ENCODE measurements around the gene SIRT6. TPM values are rescaled to one million over a fixed set of nuclear protein-coding genes. Genes with fewer than 3 reads are reported as not detected.
A peak's percentile ranks its signal among the peaks of the same experiment; 100 is the strongest.

The SIRT6 gene
- total RNA-seq, 1 experiment from 2014 or later = 23.0 TPM

DNA sequence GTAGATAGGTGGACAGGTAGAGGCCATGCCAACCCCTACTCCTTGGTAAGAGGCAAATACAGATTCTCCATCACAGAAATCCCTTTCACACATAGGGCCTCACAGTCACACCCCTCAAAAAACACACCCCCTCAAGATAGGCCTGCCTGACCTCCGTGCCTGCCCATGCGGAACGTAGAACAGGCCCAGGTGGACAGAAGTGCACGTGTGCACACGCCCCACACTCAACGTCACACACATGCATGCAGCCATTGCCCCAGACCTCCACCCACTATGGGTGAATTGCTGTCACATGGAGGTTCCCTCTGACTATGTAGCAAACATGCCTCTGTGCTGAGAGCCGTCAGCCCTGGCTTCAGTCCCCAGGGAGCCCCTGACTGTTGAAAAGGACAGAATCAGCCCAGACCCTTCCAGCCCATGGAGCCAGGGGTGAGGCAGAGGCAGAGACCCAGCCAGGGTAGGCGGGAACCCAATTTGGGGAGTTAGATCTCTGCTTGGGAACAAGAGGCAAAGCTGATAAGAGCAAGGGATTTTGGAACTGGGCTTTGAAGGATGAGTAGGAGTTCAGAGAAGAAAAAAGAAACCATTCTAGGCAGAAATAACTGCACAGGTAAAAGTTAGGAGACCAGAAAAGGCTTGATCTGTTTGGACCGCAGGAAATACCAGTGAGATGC is 3.2 kb upstream of the SIRT6 start:
- Histone ChIP-seq H3K4me1 (ENCODE audit: low read length) (peaks cover 17% of the 10 kb centered on the region), H3K9ac (ENCODE audit: low read length) (0 out of 2 replicates have a peak overlapping the region, but pooled peaks have one; percentile 24), H2AFZ (ENCODE audit: low read length) (no peak overlapping the region), H3K27ac (ENCODE audit: low read length) (no peak overlapping the region), H3K79me2 (ENCODE audit: low read length) (peaks cover 16% of the 10 kb centered on the region), H3K4me3 (ENCODE audit: low read length) (no peak overlapping the region), H3K36me3 (ENCODE audit: insufficient read depth, low read length) (no peaks in the 10 kb centered on the region), H3K9me2 (replicated peaks; ENCODE audit: insufficient read depth, low read length) (no peaks in the 10 kb centered on the region), H3K9me3 (ENCODE audit: low read length) (no peaks in the 10 kb centered on the region), H3K4me2 (ENCODE audit: low read depth, low read length, poor library complexity, severe bottlenecking) (no peak overlapping the region), H4K20me1 (ENCODE audit: insufficient read depth, low read depth, low read length) (no peaks in the 10 kb centered on the region), H3K27me3 (ENCODE audit: low read length) (no peaks in the 10 kb centered on the region)
- DNase-seq = peak; percentile 45

DNA sequence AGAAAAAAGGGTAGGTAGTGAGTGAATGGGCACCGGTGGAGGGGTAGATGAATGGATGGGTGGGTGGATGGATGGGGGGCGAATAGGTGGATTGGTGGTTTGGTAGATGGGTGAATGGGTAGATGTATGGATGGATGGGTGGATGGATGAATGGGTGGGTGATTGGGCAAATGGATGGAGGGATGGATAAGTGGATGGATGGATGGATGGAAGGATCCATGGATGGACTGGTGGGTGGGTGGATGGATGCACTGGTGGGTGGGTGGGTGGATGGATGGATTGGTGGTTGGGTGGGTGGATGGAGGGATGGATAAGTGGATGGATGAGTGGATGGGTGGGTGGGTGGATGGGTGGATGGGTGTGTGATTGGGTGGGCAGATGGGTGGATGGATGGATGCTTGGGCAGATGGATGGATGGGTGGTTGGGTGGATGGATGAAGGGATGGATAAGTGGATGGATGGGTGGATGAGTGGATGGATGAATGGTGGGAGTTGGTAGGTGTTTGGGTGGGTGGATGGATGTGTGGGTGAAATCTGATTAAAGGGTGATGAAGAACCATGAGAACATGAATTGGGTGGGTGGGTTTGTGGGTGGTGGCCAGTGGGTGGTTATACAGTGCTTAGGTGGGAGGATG is 2.5 kb upstream of the SIRT6 start:
- Histone ChIP-seq H4K20me1 (ENCODE audit: insufficient read depth, low read depth, low read length) (no peaks in the 10 kb centered on the region), H3K27me3 (ENCODE audit: low read length) (no peaks in the 10 kb centered on the region), H3K79me2 (ENCODE audit: low read length) (peaks cover 16% of the 10 kb centered on the region), H3K4me2 (ENCODE audit: low read depth, low read length, poor library complexity, severe bottlenecking) (no peak overlapping the region), H3K36me3 (ENCODE audit: insufficient read depth, low read length) (no peaks in the 10 kb centered on the region), H3K9ac (ENCODE audit: low read length) (no peak overlapping the region), H3K27ac (ENCODE audit: low read length) (no peak overlapping the region), H3K4me3 (ENCODE audit: low read length) (no peak overlapping the region), H3K9me2 (replicated peaks; ENCODE audit: insufficient read depth, low read length) (no peaks in the 10 kb centered on the region), H3K9me3 (ENCODE audit: low read length) (no peaks in the 10 kb centered on the region), H2AFZ (ENCODE audit: low read length) (no peak overlapping the region), H3K4me1 (ENCODE audit: low read length) (peaks cover 21% of the 10 kb centered on the region)
- DNase-seq = no peak

DNA sequence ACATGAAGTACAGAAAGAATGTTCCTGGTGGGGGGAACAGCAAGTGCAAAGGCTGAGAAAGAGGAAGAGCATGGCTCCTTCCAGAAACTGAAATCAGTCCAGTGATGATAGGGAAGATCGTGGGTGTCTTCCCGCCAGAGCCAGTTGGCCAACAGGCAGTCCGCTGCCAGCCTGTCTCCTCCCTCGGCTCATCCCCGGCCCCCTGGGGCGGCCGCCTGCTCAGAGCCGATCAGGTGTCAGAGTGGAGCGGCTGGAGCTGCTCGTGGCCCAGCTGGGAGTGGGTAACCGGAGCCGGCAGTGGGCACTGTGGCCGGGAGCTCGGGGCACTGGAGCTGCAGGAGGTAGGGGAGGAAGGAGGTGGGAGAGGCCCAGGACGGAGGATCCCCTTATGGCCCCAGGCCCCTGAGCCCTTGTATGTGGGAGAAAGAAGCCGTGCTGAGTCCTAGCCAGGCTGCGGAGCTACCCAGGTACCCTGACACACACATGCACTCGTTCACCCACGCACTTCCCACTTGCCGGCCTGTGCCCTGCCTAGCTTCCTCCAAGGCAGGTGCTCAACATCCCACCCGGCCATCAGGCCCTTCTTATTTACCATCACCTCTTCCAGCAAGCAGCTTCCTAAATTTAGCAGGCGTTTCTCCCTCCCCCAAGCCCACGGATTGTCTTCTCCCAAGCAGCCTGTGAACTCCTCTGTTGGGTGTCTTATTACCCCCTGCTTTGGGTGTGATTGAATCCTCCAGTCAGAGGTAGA is 1.8 kb upstream of the SIRT6 start:
- no peak overlapping the region for H2AFZ ChIP-seq (ENCODE audit: low read length)
- no peaks in the 10 kb centered on the region for H4K20me1 ChIP-seq (ENCODE audit: insufficient read depth, low read depth, low read length)
- peaks cover 21% of the 10 kb centered on the region for H3K4me1 ChIP-seq (ENCODE audit: low read length)
- H3K4me2 ChIP-seq (ENCODE audit: low read depth, low read length, poor library complexity, severe bottlenecking) = no peak overlapping the region
- H3K9me2 ChIP-seq (replicated peaks; ENCODE audit: insufficient read depth, low read length) = no peaks in the 10 kb centered on the region
- no peaks in the 10 kb centered on the region for H3K36me3 ChIP-seq (ENCODE audit: insufficient read depth, low read length)
- H3K27me3 ChIP-seq (ENCODE audit: low read length) = no peaks in the 10 kb centered on the region
- no peak overlapping the region for H3K27ac ChIP-seq (ENCODE audit: low read length)
- H3K4me3 ChIP-seq (ENCODE audit: low read length) = no peak overlapping the region
- no peak overlapping the region for H3K9ac ChIP-seq (ENCODE audit: low read length)
- peaks cover 16% of the 10 kb centered on the region for H3K79me2 ChIP-seq (ENCODE audit: low read length)
- DNase-seq = no peak
- H3K9me3 ChIP-seq (ENCODE audit: low read length) = no peaks in the 10 kb centered on the region

DNA sequence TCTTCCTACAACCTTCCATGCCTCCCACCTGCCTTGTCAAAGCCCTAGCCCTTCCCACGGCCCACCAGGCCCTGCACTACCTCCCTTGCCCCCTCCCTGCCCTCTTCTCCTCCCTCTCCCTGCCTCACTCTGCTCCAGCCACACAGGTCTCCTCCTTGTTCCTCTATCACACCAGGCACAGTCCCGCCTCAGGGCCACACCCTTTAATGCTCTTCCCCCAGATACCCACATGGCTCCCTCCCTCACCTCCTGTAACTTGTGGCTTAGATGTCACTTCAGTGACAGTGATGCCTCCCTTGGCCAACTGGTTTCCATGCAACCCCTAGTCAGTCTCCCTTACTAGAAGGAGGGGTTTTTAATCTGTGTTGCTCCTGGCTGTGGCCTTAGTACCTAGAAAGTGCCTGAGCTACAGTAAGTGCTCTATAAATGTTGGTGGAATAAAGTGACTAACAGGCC is 1.3 kb downstream of the SIRT6 start:
- peak overlapping the region; percentile 87 for H3K9ac ChIP-seq (ENCODE audit: low read length)
- H3K27me3 ChIP-seq (ENCODE audit: low read length) = no peaks in the 10 kb centered on the region
- no peak for DNase-seq
- H4K20me1 ChIP-seq (ENCODE audit: insufficient read depth, low read depth, low read length) = no peaks in the 10 kb centered on the region
- H3K79me2 ChIP-seq (ENCODE audit: low read length) = peaks cover 16% of the 10 kb centered on the region
- H3K4me2 ChIP-seq (ENCODE audit: low read depth, low read length, poor library complexity, severe bottlenecking) = peak overlapping the region; percentile 99
- H3K36me3 ChIP-seq (ENCODE audit: insufficient read depth, low read length) = no peaks in the 10 kb centered on the region
- peak overlapping the region; percentile 89 for H3K4me3 ChIP-seq (ENCODE audit: low read length)
- H3K4me1 ChIP-seq (ENCODE audit: low read length) = peaks cover 21% of the 10 kb centered on the region
- no peaks in the 10 kb centered on the region for H3K9me3 ChIP-seq (ENCODE audit: low read length)
- no peak overlapping the region for H2AFZ ChIP-seq (ENCODE audit: low read length)
- no peaks in the 10 kb centered on the region for H3K9me2 ChIP-seq (replicated peaks; ENCODE audit: insufficient read depth, low read length)
- peak overlapping the region; percentile 51; the same call in 1 of the 2 replicates for H3K27ac ChIP-seq (ENCODE audit: low read length)

DNA sequence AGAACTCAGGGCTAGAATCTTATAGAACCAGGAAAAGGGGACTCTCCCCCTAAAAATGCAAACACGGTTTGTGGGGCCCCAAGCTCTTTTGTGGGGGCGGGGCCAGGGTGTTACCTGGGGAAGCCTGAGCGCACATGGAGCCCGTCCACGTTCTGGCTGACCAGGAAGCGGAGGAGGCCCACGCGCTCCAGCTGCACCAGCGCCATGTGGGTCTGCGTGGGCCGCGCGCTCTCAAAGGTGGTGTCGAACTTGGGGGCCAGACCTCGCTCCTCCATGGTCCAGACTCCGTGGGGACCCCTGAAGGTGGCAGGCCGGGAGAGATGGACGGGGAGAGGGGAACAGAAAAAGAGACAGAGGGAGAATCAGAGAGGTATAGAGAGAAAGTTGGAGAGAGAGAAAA is 3.4 kb downstream of the SIRT6 start:
- no peak overlapping the region for H3K4me3 ChIP-seq (ENCODE audit: low read length)
- peaks cover 16% of the 10 kb centered on the region for H3K79me2 ChIP-seq (ENCODE audit: low read length)
- no peaks in the 10 kb centered on the region for H3K9me2 ChIP-seq (replicated peaks; ENCODE audit: insufficient read depth, low read length)
- no peak overlapping the region for H3K4me2 ChIP-seq (ENCODE audit: low read depth, low read length, poor library complexity, severe bottlenecking)
- no peak overlapping the region for H2AFZ ChIP-seq (ENCODE audit: low read length)
- no peaks in the 10 kb centered on the region for H4K20me1 ChIP-seq (ENCODE audit: insufficient read depth, low read depth, low read length)
- H3K9me3 ChIP-seq (ENCODE audit: low read length) = no peaks in the 10 kb centered on the region
- H3K36me3 ChIP-seq (ENCODE audit: insufficient read depth, low read length) = no peaks in the 10 kb centered on the region
- no peak overlapping the region for H3K9ac ChIP-seq (ENCODE audit: low read length)
- no peak for DNase-seq
- H3K27ac ChIP-seq (ENCODE audit: low read length) = no peak overlapping the region
- H3K27me3 ChIP-seq (ENCODE audit: low read length) = no peaks in the 10 kb centered on the region
- peaks cover 17% of the 10 kb centered on the region for H3K4me1 ChIP-seq (ENCODE audit: low read length)

DNA sequence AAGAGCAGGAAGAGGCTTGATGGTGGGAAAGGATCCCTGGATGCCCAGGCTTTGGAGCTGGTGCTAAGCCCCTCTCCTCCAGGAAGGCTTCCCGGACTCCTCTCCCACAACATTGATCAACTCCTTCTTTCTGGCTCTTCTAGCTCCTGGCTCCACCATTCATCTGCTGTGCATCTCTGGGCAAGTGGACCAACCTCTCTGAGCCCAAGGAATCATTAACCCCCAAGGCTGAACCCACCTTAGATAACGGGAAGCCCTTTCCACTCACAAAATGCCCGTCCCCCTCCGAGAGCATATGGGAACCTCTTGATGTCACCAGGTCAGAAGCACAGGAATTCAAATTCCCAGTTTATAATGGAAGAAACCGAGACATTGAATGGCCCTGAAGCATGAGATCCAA is 5.2 kb downstream of the SIRT6 start:
- Histone ChIP-seq H3K9me3 (ENCODE audit: low read length) (no peaks in the 10 kb centered on the region), H3K36me3 (ENCODE audit: insufficient read depth, low read length) (no peaks in the 10 kb centered on the region), H3K4me3 (ENCODE audit: low read length) (no peak overlapping the region), H3K27me3 (ENCODE audit: low read length) (no peaks in the 10 kb centered on the region), H3K9me2 (replicated peaks; ENCODE audit: insufficient read depth, low read length) (no peaks in the 10 kb centered on the region), H3K4me2 (ENCODE audit: low read depth, low read length, poor library complexity, severe bottlenecking) (no peak overlapping the region), H3K4me1 (ENCODE audit: low read length) (peaks cover 13% of the 10 kb centered on the region), H4K20me1 (ENCODE audit: insufficient read depth, low read depth, low read length) (peaks cover 5% of the 10 kb centered on the region; the same call in 1 of the 2 replicates), H2AFZ (ENCODE audit: low read length) (no peak overlapping the region), H3K27ac (ENCODE audit: low read length) (no peak overlapping the region), H3K9ac (ENCODE audit: low read length) (no peak overlapping the region), H3K79me2 (ENCODE audit: low read length) (peaks cover 15% of the 10 kb centered on the region)
- DNase-seq = no peak

DNA sequence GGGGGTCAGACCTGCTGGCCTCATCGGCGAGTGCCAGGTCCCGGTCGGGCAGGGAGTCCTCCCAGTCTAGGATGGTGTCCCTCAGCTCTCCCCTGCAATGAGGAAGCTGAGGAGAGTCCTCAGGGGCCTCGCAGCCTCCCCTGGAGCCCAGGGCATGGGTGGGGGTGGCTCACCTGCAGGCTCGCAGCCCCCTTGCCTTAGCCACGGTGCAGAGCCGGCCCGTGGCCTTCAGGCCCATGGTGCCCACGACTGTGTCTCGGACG is 6.8 kb downstream of the SIRT6 start:
- Histone ChIP-seq H3K36me3 (ENCODE audit: insufficient read depth, low read length) (no peaks in the 10 kb centered on the region), H3K27me3 (ENCODE audit: low read length) (no peaks in the 10 kb centered on the region), H3K4me3 (ENCODE audit: low read length) (no peak overlapping the region), H2AFZ (ENCODE audit: low read length) (no peak overlapping the region), H4K20me1 (ENCODE audit: insufficient read depth, low read depth, low read length) (peaks cover 5% of the 10 kb centered on the region; the same call in 1 of the 2 replicates), H3K9ac (ENCODE audit: low read length) (no peak overlapping the region), H3K9me3 (ENCODE audit: low read length) (no peaks in the 10 kb centered on the region), H3K4me1 (ENCODE audit: low read length) (peaks cover 4% of the 10 kb centered on the region), H3K9me2 (replicated peaks; ENCODE audit: insufficient read depth, low read length) (no peaks in the 10 kb centered on the region), H3K79me2 (ENCODE audit: low read length) (no peaks in the 10 kb centered on the region), H3K4me2 (ENCODE audit: low read depth, low read length, poor library complexity, severe bottlenecking) (no peak overlapping the region), H3K27ac (ENCODE audit: low read length) (no peak overlapping the region)
- DNase-seq = no peak

DNA sequence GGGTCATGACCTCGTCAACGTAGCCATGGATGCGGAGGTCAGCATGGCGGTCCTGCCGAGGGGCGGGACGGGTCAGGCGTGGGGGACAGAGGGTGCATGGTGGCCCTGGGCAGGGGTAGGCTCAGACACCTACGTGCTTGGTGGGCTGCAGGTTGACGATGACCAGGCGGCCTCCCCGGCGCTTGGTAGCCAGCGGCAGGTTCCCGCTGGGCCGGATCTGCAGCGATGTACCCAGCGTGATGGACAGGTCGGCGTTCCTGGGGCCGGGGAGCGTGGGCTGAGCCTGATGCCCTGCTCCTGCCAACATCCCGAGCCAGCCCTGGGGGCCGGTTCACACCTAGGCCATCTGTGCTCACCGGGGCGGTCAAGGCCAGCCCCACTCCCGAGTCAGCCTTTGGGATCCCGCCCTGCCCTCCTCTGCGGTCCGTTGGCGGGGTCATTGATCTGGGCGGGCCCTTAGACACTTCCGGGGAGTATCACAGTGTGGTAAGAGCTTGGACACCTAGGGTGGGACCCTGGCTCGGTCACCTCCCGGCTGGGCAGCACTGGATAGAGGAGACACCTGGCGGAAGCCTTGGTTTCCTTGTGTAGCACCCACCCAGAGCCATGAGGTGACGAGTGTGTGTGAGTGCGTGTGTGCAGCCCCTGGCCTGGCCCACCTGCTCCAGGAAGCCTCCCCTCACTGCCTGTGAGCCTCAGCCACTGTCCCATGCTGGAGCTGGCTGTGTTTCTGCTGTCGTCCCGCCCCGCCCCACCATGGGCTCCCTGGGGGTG is 7.3 kb downstream of the SIRT6 start:
- no peaks in the 10 kb centered on the region for H3K27me3 ChIP-seq (ENCODE audit: low read length)
- no peak overlapping the region for H3K27ac ChIP-seq (ENCODE audit: low read length)
- no peak overlapping the region for H3K4me3 ChIP-seq (ENCODE audit: low read length)
- H3K4me2 ChIP-seq (ENCODE audit: low read depth, low read length, poor library complexity, severe bottlenecking) = no peak overlapping the region
- no peaks in the 10 kb centered on the region for H3K9me2 ChIP-seq (replicated peaks; ENCODE audit: insufficient read depth, low read length)
- H3K36me3 ChIP-seq (ENCODE audit: insufficient read depth, low read length) = no peaks in the 10 kb centered on the region
- H4K20me1 ChIP-seq (ENCODE audit: insufficient read depth, low read depth, low read length) = peaks cover 5% of the 10 kb centered on the region; the same call in 1 of the 2 replicates
- H3K9ac ChIP-seq (ENCODE audit: low read length) = no peak overlapping the region
- H2AFZ ChIP-seq (ENCODE audit: low read length) = no peak overlapping the region
- H3K4me1 ChIP-seq (ENCODE audit: low read length) = no peaks in the 10 kb centered on the region
- DNase-seq = no peak
- H3K79me2 ChIP-seq (ENCODE audit: low read length) = no peaks in the 10 kb centered on the region
- no peaks in the 10 kb centered on the region for H3K9me3 ChIP-seq (ENCODE audit: low read length)
